Rectal smooth muscle tissue (tissue), 1 donor: Measurements from ENCODE around the gene CTSE.

ENCODE experiments used
- H3K27ac ChIP-seq: one replicate; pipeline ENCODE4 v1.7.0; 2013; ENCODE audit warnings: low read depth, low read length, inconsistent platforms
- H3K27me3 ChIP-seq: one replicate; pipeline ENCODE4 v1.7.0; 2013; ENCODE audit warnings: low read length; ENCODE audit not compliant: control insufficient read depth, insufficient read depth
- H3K36me3 ChIP-seq: one replicate; pipeline ENCODE4 v1.7.0; 2013; ENCODE audit warnings: low read length; ENCODE audit not compliant: control insufficient read depth, insufficient read depth
- H3K4me1 ChIP-seq: one replicate; pipeline ENCODE4 v1.7.0; 2013; ENCODE audit warnings: low read length; ENCODE audit not compliant: control insufficient read depth, insufficient read depth
- H3K4me3 ChIP-seq: one replicate; pipeline ENCODE4 v1.7.0; 2013; ENCODE audit warnings: low read length
- H3K9ac ChIP-seq: one replicate; pipeline ENCODE4 v1.7.0; 2013; ENCODE audit warnings: low read length

Gene CTSE

GRCh38 chr1:205991237-205991636 is 32.5 kb downstream of the CTSE start:
- Histone ChIP-seq H3K4me1 (no peaks in the 10 kb centered on the region), H3K4me3 (no peak overlapping the region), H3K27me3 (no peaks in the 10 kb centered on the region), H3K27ac (no peak overlapping the region), H3K36me3 (peaks cover 1% of the 10 kb centered on the region), H3K9ac (no peak overlapping the region)

- Histone ChIP-seq H3K9ac (no peak overlapping the region), H3K4me3 (no peak overlapping the region)
These were observed 33.5 kb downstream of the CTSE start for GRCh38 chr1:205990226-205990625.

GRCh38 chr1:205989786-205990185 is 33.9 kb downstream of the CTSE start:
- no peak overlapping the region for H3K9ac ChIP-seq
- no peaks in the 10 kb centered on the region for H3K36me3 ChIP-seq
- H3K4me3 ChIP-seq, result no peak overlapping the region
- H3K27me3 ChIP-seq, result no peaks in the 10 kb centered on the region
- H3K4me1 ChIP-seq, result no peaks in the 10 kb centered on the region
- H3K27ac ChIP-seq, result no peak overlapping the region

More at GRCh38 chr1:205990226-205990625, 33.5 kb downstream of the CTSE start:
- H3K27me3 ChIP-seq, result no peaks in the 10 kb centered on the region
- H3K27ac ChIP-seq, result no peak overlapping the region
- no peaks in the 10 kb centered on the region for H3K36me3 ChIP-seq
- H3K4me1 ChIP-seq, result no peaks in the 10 kb centered on the region

- no peak overlapping the region for H3K27ac ChIP-seq
- no peaks in the 10 kb centered on the region for H3K4me1 ChIP-seq
- H3K36me3 ChIP-seq, result no peaks in the 10 kb centered on the region
- no peaks in the 10 kb centered on the region for H3K27me3 ChIP-seq
- no peak overlapping the region for H3K4me3 ChIP-seq
- no peak overlapping the region for H3K9ac ChIP-seq
These were observed 35.1 kb downstream of the CTSE start for GRCh38 chr1:205988585-205988995.

GRCh38 chr1:205986861-205987260 is 36.8 kb downstream of the CTSE start:
- no peak overlapping the region for H3K9ac ChIP-seq
- no peak overlapping the region for H3K27ac ChIP-seq
- H3K4me3 ChIP-seq, result no peak overlapping the region

GRCh38 chr1:205986292-205986691 is 37.4 kb downstream of the CTSE start:
- Histone ChIP-seq H3K27ac (no peak overlapping the region), H3K4me3 (no peak overlapping the region), H3K4me1 (no peaks in the 10 kb centered on the region), H3K27me3 (no peaks in the 10 kb centered on the region), H3K9ac (no peak overlapping the region), H3K36me3 (peaks cover 2% of the 10 kb centered on the region)

More at GRCh38 chr1:205986861-205987260, 36.8 kb downstream of the CTSE start:
- Histone ChIP-seq H3K27me3 (no peaks in the 10 kb centered on the region), H3K4me1 (no peaks in the 10 kb centered on the region), H3K36me3 (peaks cover 2% of the 10 kb centered on the region)

- Histone ChIP-seq H3K9ac (no peak overlapping the region), H3K36me3 (peaks cover 2% of the 10 kb centered on the region), H3K4me1 (no peaks in the 10 kb centered on the region), H3K27ac (no peak overlapping the region), H3K4me3 (no peak overlapping the region), H3K27me3 (no peaks in the 10 kb centered on the region)
These were observed 38.2 kb downstream of the CTSE start for GRCh38 chr1:205985330-205986005.

GRCh38 chr1:205983925-205984725 is 39.6 kb downstream of the CTSE start:
- H3K27ac ChIP-seq, result no peak overlapping the region
- no peak overlapping the region for H3K4me3 ChIP-seq
- H3K9ac ChIP-seq, result no peak overlapping the region
- no peaks in the 10 kb centered on the region for H3K27me3 ChIP-seq
- H3K4me1 ChIP-seq, result no peaks in the 10 kb centered on the region
- peaks cover 2% of the 10 kb centered on the region for H3K36me3 ChIP-seq

GRCh38 chr1:205981257-205981656 is 42.4 kb downstream of the CTSE start:
- Histone ChIP-seq H3K4me1 (no peaks in the 10 kb centered on the region), H3K36me3 (peaks cover 2% of the 10 kb centered on the region), H3K9ac (no peak overlapping the region), H3K27ac (no peak overlapping the region), H3K4me3 (no peak overlapping the region), H3K27me3 (no peaks in the 10 kb centered on the region)

GRCh38 chr1:205980237-205980870 is 43.3 kb downstream of the CTSE start:
- no peak overlapping the region for H3K27ac ChIP-seq
- H3K27me3 ChIP-seq, result no peaks in the 10 kb centered on the region
- no peak overlapping the region for H3K9ac ChIP-seq
- H3K36me3 ChIP-seq, result peaks cover 2% of the 10 kb centered on the region
- H3K4me3 ChIP-seq, result no peak overlapping the region
- no peaks in the 10 kb centered on the region for H3K4me1 ChIP-seq

GRCh38 chr1:205979301-205979700 is 44.4 kb downstream of the CTSE start:
- no peaks in the 10 kb centered on the region for H3K27me3 ChIP-seq
- no peaks in the 10 kb centered on the region for H3K4me1 ChIP-seq
- H3K4me3 ChIP-seq, result no peak overlapping the region
- H3K27ac ChIP-seq, result no peak overlapping the region
- H3K36me3 ChIP-seq, result peaks cover 2% of the 10 kb centered on the region
- H3K9ac ChIP-seq, result no peak overlapping the region

- no peaks in the 10 kb centered on the region for H3K4me1 ChIP-seq
- H3K36me3 ChIP-seq, result peaks cover 2% of the 10 kb centered on the region
- H3K4me3 ChIP-seq, result no peak overlapping the region
- H3K27ac ChIP-seq, result no peak overlapping the region
- H3K9ac ChIP-seq, result no peak overlapping the region
- no peaks in the 10 kb centered on the region for H3K27me3 ChIP-seq
These were observed 45.0 kb downstream of the CTSE start for GRCh38 chr1:205978676-205979075.
